ENCODE results near the gene COL18A1.
"Not testable (repeated sequence)": the region's sequence is repeated elsewhere in the genome, so short reads cannot be mapped to it uniquely, and the experiment has no call there.

COL18A1 gene

DNA sequence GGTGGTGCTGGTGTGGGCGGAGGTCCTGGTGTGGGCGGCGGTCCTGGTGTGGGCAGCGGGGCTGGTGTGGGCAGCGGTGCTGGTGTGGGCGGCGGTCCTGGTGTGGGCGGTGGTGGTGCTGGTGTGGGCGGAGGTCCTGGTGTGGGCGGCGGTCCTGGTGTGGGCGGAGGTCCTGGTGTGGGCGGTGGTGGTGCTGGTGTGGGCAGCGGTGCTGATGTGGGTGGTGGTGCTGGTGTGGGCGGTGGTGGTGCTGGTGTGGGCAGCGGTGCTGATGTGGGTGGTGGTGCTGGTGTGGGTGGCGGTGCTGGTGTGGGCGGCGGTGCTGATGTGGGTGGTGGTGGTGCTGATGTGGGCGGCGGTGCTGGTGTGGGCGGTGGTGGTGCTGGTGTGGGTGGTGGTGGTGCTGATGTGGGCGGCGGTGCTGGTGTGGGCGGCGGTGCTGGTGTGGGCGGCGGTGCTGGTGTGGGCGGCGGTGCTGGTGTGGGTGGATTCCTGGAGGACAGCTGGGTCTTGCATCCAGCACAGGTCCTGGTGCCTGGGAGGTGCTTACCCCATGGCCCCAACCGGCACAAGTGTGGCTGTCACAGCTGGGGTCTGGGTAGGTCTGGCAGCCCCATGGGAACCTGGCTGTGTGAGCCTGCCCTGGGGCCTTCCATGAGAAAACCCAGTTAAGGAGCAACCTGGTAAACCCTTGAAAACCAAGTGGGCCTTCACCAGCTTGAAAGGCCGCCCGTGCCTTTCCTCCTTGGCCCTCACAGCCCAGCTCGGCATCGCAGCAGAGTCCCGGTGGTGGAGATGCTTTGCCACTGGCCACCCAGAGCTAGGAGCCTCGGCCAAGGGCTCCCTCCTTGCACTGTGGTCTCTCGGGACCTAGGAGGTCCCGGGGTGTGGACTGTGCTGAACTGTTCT lies 38.0 kb downstream of the COL18A1 start:
- DNase-seq: not testable (repeated sequence)

GRCh38 chr21:45443595-45444181 lies 38.7 kb downstream of the COL18A1 start:
- DNase-seq: peak; percentile 37

- DNase-seq: no peak
These were observed 39.4 kb downstream of the COL18A1 start for GRCh38 chr21:45444385-45444784.

GRCh38 chr21:45445369-45445768 lies 40.4 kb downstream of the COL18A1 start:
- DNase-seq: no peak

DNA sequence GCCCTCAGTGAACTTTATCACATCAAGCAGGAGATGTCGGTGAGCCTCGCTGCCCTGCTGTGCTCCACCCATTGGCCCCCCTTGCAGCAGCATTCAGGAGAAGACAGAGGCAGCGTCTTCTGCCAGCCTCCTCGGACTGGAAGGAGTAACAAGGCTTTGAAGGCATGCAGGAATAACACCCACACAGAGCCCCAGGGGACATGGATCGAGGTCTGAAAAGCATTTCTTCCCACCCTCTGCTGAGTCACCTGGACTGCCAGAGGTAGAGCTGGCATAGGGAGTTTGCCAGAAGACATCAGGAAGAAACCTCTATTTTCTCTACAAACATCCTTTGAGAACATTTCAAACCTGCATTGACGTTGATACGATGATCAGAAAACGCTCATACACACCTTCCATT lies 42.9 kb downstream of the COL18A1 start:
- DNase-seq: no peak

DNA sequence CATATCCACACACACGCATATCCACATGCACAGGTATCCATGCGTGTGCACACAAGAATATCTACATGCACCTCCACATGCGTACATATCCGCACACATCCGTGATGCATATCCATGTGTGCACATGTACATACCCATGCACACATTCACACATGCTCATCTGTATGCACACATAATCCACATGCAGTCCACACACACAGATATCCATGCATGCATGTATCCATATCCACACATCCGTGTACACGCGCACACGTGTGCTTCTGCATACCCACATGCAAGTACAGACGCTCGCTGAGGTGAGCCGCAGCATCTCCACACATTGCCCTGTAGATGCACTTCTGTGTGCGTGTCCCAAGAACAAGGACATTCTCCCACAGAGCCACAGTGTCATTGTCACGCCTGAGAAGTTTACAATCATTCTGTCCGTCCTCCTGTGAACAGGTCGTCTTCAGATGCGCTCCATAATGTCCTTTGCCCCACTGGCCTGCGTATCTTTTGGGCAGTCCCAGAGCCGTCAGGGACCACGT lies 43.4 kb downstream of the COL18A1 start:
- no peak for DNase-seq

DNA sequence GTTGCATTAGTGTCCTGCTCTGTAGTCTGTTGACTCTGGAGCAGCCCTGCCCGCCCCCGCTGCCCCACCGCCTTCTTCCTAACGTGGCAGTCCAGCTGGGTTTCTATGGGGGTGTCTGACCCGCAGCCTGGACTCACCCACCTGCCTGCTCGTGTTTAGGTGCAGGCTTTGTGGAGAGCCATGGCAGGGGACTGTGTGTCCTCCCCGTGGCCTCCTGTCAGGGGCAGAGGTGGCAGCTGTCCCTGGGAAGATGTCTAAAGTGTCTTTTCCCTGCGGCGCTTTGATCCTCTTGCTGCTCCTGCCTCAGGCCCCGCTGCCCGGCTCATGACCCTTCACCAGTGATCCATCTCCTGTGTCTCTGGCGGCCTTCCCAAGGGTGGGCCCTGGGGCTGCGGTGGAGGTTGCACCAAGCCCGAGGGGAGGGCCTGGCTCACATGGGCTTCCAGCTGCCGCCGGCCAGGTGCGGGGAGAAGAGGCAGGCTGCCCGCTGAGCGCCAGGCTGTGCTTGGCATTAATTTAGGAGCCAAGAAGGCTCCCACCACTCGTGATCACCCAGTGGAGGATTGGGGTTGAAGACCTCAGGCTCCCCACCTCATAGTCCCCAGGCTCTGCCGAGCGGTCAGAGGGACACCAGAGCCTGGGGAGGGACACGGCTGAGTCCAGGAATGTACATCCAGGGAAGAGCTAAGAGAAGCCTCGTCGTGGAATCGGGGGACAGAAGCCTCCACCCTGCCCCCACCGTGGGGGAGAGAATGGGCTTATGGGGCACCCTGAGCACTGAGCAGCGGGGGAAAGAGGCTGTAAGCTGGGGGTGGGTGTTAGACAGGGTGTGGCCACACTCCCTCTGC lies 44.1 kb downstream of the COL18A1 start:
- no peak for DNase-seq

DNA sequence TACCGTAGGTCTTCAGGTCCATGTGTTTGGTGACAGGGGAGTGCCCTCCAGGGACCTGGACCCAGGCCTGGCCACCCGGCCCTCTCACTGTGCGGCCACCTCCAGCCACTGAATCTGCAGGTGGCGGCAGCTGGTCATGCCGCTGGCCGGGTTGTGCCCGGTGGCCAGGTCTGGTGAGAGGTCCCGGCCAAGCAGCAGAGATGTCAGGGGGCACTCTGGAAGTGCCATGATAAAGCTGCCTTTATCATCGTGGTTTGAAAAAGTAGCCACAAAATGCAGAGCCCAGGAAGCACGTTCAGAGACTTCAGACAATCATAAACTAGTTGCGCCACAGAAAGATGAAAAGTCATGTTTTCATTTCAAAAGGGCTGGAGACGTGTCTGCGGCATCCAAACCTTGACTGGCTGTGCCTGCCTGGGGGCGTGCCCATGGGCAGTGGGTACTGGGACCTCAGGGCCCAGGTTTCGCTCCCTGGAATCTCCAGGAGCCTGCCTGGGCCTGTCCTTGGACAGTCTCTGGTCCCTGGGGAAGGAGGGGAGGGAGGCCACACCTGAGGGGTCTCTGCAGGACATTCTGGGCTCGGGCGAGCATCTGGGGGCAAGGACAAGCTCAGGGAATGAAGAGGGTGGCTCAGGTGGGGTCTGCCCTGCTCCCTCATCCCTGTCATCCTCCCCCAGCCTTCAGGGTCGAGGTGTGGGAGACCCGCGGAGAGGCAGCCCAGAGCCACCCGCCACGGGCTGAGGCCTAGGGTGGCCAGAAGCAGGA lies 44.9 kb downstream of the COL18A1 start:
- DNase-seq: no peak

DNA sequence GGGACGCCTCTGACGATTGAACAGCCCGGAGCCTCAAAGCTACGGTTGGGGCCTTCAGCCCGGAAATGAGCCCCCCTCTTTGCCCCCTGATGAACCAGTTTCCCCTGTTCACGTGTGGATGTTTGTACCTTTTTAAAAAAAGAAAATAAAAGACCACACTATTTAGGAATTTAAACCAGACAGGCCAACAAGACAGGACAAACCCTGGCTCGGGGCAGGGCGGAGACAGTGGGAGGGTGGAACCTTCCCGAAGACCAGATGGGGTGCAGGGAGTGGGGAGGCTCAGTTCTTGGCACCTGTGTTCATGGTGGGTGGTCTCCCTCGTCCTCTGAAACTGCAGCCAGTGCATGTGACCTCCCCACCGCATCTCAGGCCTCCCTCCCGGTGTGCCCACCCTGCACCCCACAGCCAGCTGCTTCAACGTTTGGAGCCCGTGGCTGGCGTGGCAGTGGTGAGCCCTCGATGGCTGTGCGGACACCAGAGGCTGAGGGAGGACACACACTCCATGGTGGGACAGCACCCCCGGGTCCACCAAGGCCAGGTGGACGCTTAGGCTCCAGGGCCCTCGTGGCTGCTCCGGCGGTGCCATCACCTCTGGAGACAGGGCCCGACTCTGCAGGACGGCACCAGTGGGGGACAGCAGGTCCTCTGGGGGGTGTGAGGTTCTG lies 45.6 kb downstream of the COL18A1 start:
- no peak for DNase-seq

- no peak for DNase-seq
These were observed 46.3 kb downstream of the COL18A1 start for GRCh38 chr21:45451091-45451740.

GRCh38 chr21:45451771-45452182 lies 46.8 kb downstream of the COL18A1 start:
- DNase-seq: no peak

DNA sequence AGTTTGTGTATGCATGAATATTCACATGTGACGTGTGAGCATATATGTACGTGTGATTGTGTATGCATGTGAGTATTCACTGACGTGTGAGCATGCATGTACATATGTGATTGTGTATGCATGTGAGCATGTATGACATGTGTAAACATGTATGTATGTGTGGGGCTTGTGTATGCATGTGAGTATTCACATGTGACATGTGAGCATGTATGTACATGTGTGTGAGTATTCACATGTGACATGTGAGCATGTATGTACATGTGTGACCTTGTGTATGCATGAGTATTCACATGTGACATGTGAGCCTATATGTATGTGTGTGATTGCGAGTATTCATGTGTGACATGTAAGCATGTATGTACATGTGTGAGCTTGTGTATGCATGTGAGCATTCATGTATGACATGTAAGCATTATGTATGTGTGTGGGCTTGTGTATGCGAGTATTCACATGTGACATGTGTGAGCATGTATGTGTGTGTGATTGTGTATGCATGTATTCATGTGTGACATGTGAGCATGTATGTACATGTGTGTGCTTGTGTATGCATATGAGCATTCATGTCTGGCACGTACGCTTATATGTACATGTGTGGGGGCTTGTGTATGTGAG lies 47.8 kb downstream of the COL18A1 start:
- no peak for DNase-seq

GRCh38 chr21:45453308-45453950 lies 48.5 kb downstream of the COL18A1 start:
- DNase-seq: no peak

- DNase-seq: no peak
These were observed 49.3 kb downstream of the COL18A1 start for GRCh38 chr21:45454060-45454925.

GRCh38 chr21:45454926-45455673 lies 50.1 kb downstream of the COL18A1 start:
- DNase-seq: no peak

DNA sequence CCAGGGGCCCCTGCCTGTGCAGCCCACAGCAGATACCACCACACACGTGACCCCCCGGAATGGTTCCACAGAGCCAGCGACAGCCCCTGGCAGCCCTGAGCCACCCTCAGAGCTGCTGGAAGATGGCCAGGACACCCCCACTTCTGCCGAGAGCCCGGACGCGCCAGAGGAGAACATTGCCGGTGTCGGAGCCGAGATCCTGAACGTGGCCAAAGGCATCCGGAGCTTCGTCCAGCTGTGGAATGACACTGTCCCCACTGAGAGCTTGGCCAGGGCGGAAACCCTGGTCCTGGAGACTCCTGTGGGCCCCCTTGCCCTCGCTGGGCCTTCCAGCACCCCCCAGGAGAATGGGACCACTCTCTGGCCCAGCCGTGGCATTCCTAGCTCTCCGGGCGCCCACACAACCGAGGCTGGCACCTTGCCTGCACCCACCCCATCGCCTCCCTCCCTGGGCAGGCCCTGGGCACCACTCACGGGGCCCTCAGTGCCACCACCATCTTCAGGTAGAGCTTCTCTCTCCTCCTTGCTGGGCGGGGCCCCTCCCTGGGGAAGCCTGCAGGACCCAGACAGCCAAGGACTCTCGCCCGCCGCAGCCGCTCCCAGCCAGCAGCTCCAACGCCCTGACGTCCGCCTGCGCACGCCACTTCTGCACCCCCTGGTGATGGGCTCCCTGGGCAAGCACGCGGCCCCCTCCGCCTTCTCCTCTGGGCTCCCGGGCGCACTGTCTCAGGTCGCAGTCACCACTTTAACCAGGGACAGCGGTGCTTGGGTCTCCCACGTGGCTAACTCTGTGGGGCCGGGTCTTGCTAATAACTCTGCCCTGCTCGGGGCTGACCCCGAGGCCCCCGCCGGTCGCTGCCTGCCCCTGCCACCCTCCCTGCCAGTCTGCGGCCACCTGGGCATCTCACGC lies 51.0 kb downstream of the COL18A1 start:
- DNase-seq: no peak

DNA sequence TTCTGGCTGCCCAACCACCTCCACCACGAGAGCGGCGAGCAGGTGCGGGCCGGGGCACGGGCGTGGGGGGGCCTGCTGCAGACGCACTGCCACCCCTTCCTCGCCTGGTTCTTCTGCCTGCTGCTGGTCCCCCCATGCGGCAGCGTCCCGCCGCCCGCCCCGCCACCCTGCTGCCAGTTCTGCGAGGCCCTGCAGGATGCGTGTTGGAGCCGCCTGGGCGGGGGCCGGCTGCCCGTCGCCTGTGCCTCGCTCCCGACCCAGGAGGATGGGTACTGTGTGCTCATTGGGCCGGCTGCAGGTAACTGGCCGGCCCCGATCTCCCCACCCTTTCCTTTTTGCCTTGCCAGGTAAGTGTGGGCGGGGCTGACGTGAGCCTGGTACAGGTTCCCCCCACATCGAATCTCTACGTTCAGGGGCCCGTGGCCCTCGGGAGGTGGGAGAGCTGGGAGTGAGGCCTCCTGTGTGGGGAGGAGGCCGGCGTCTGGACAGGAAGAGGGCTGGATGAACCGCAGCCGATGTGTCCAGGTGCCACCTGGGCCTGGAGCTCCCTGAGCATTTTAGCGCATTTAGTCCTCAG lies 51.7 kb downstream of the COL18A1 start:
- no peak for DNase-seq
